WTC11 (cell line): ENCODE measurements around the gene N4BP2L1. TPM values are rescaled to one million over a fixed set of nuclear protein-coding genes. Genes with fewer than 3 reads are reported as not detected.

Source experiments
- ATAC-seq: fragments of 200-7000 bp; cut with Tn5 transposase; 2 replicates; pipeline ENCODE4 v1.10.0; 2021; ENCODE audit warnings: mild to moderate bottlenecking, moderate library complexity
- CTCF ChIA-PET: fragments of 300-600 bp; sonication (Branson Sonifier 250); formaldehyde crosslinking; loops from one replicate; lab custom pipeline; 2021; ENCODE audit warnings: antibody characterized with exemption; lab: Charles Lee
- POLR2A ChIA-PET: fragments of 350-600 bp; sonication (Branson Sonifier 250); formaldehyde crosslinking; loops from one replicate; lab custom pipeline; 2021; ENCODE audit warnings: antibody characterized with exemption; lab: Charles Lee
- DNase-seq: peaks from one replicate; pipeline ENCODE4 v3.0.0; 2021; ENCODE audit warnings: low spot score
- H3K27ac Mint-ChIP-seq: 2 replicates; pipeline ENCODE4 v1.8.0; 2021; ENCODE audit warnings: mixed read lengths
- H3K27me3 Mint-ChIP-seq: 2 replicates; pipeline ENCODE4 v1.8.0; 2021; ENCODE audit warnings: low read depth, mild to moderate bottlenecking, moderate library complexity, mixed read lengths
- H3K36me3 Mint-ChIP-seq: 2 replicates; pipeline ENCODE4 v1.8.0; 2021; ENCODE audit warnings: mixed read lengths
- H3K4me1 Mint-ChIP-seq: 2 replicates; pipeline ENCODE4 v1.8.0; 2022; ENCODE audit warnings: mixed read lengths
- H3K4me3 Mint-ChIP-seq: 2 replicates; pipeline ENCODE4 v1.8.0; 2021; ENCODE audit warnings: mild to moderate bottlenecking, moderate library complexity, mixed read lengths
- H3K9me3 Mint-ChIP-seq: 2 replicates; pipeline ENCODE4 v1.8.0; 2021; ENCODE audit warnings: mixed read lengths
- AFF4 ChIP-seq: sonication (generic); formaldehyde crosslinking; IDR thresholded peaks from 2 replicates; pipeline ENCODE4 v1.8.1; 2023; ENCODE audit warnings: mild to moderate bottlenecking, missing genetic modification reagents, borderline replicate concordance
- ATF3 ChIP-seq: sonication (generic); formaldehyde crosslinking; conservative IDR thresholded peaks from 2 replicates; pipeline ENCODE4 v1.8.1; 2022; ENCODE audit warnings: mild to moderate bottlenecking, missing genetic modification reagents
- CDX4 ChIP-seq: fragments of 250-450 bp; sonication (Bioruptor Pico); IDR thresholded peaks from 2 replicates; pipeline ENCODE4 v1.9.0; 2021; ENCODE audit warnings: moderate library complexity, mild to moderate bottlenecking, inconsistent platforms, borderline replicate concordance
- CTCF ChIP-seq: fragments of 200-600 bp; IDR thresholded peaks from 2 replicates; pipeline ENCODE4 v1.8.0; 2022; ENCODE audit warnings: antibody characterized with exemption
- E2F5 ChIP-seq: sonication (generic); formaldehyde crosslinking; IDR thresholded peaks from 2 replicates; pipeline ENCODE4 v1.8.1; 2022; ENCODE audit warnings: mild to moderate bottlenecking, moderate library complexity, missing genetic modification reagents
- FOXK1 ChIP-seq: sonication (generic); formaldehyde crosslinking; IDR thresholded peaks from 2 replicates; pipeline ENCODE4 v1.8.0; 2022; ENCODE audit warnings: mild to moderate bottlenecking, moderate library complexity, missing genetic modification reagents
- GRHL2 ChIP-seq: fragments of 250-450 bp; sonication (Bioruptor Pico); IDR thresholded peaks from 2 replicates; pipeline ENCODE4 v1.8.0; 2022; ENCODE audit warnings: mild to moderate bottlenecking, moderate library complexity; ENCODE audit not compliant: insufficient replicate concordance, severe bottlenecking
- IRF2 ChIP-seq: sonication (generic); formaldehyde crosslinking; IDR thresholded peaks from 2 replicates; pipeline ENCODE4 v1.8.0; 2022; ENCODE audit warnings: low read depth, missing genetic modification reagents, borderline replicate concordance
- JUN ChIP-seq: sonication (generic); formaldehyde crosslinking; IDR thresholded peaks from 2 replicates; pipeline ENCODE4 v1.8.0; 2023; ENCODE audit warnings: mild to moderate bottlenecking, missing genetic modification reagents
- MXD4 ChIP-seq: fragments of 250-450 bp; sonication (Bioruptor Pico); IDR thresholded peaks from 2 replicates; pipeline ENCODE4 v1.8.0; 2021; ENCODE audit warnings: mild to moderate bottlenecking, moderate library complexity, borderline replicate concordance
- NFYB ChIP-seq: sonication (generic); formaldehyde crosslinking; conservative IDR thresholded peaks from 2 replicates; pipeline ENCODE4 v1.8.0; 2022; ENCODE audit warnings: low read depth, missing genetic modification reagents
- PRDM15 ChIP-seq: sonication (generic); formaldehyde crosslinking; IDR thresholded peaks from 2 replicates; pipeline ENCODE4 v1.8.0; 2022; ENCODE audit warnings: missing genetic modification reagents
- RELA ChIP-seq: sonication (generic); formaldehyde crosslinking; IDR thresholded peaks from 2 replicates; pipeline ENCODE4 v1.8.1; 2022; ENCODE audit warnings: missing genetic modification reagents, mild to moderate bottlenecking, borderline replicate concordance
- RORB ChIP-seq: fragments of 250-450 bp; sonication (Bioruptor Pico); IDR thresholded peaks from 2 replicates; pipeline ENCODE4 v1.9.0; 2021; ENCODE audit warnings: mild to moderate bottlenecking
- SMAD4 ChIP-seq: sonication (generic); formaldehyde crosslinking; IDR thresholded peaks from 2 replicates; pipeline ENCODE4 v1.8.0; 2022; ENCODE audit warnings: mild to moderate bottlenecking, missing genetic modification reagents
- SOX15 ChIP-seq: fragments of 250-450 bp; sonication (Bioruptor Pico); IDR thresholded peaks from 2 replicates; pipeline ENCODE4 v1.9.0; 2021; ENCODE audit warnings: mild to moderate bottlenecking
- TCF7 ChIP-seq: sonication (generic); formaldehyde crosslinking; IDR thresholded peaks from 2 replicates; pipeline ENCODE4 v1.8.0; 2022; ENCODE audit warnings: mild to moderate bottlenecking, low read depth, missing genetic modification reagents, moderate library complexity
- ZMAT4 ChIP-seq: fragments of 250-450 bp; sonication (Bioruptor Pico); IDR thresholded peaks from 2 replicates; pipeline ENCODE4 v1.9.0; 2021; ENCODE audit warnings: mild to moderate bottlenecking
- ZNF219 ChIP-seq: sonication (generic); formaldehyde crosslinking; IDR thresholded peaks from 2 replicates; pipeline ENCODE4 v1.8.0; 2023; ENCODE audit warnings: missing genetic modification reagents, mild to moderate bottlenecking, borderline replicate concordance
- ZNF263 ChIP-seq: sonication (generic); formaldehyde crosslinking; IDR thresholded peaks from 2 replicates; pipeline ENCODE4 v1.8.1; 2022; ENCODE audit warnings: low read depth, mild to moderate bottlenecking, moderate library complexity, missing genetic modification reagents
- ZNF281 ChIP-seq: sonication (generic); formaldehyde crosslinking; IDR thresholded peaks from 2 replicates; pipeline ENCODE4 v1.8.0; 2023; ENCODE audit warnings: mild to moderate bottlenecking, missing genetic modification reagents
- total RNA-seq: library from RNA; stranded (reverse); gene quantifications from 3 replicates; pipeline ENCODE4 v1.2.3, GENCODE V29; 2021

The N4BP2L1 gene
- total RNA-seq, 1 experiment from 2014 or later = 3.8 TPM

GRCh38 chr13:32419862-32420261, 8.1 kb downstream of the N4BP2L1 start (continued):
- TF ChIP-seq ZMAT4 (CRISPR knock-in tag) (no peak), RELA (no peak), CTCF (no peak), SMAD4 (CRISPR knock-in tag) (no peak), IRF2 (CRISPR knock-in tag) (no peak), JUN (CRISPR knock-in tag) (no peak), NFYB (CRISPR knock-in tag) (no peak)

- DNase-seq (no peak), ATAC-seq (no peak)
- H3K27ac Mint-ChIP-seq = no peak overlapping the region
- no peak for TF ChIP-seq SOX15
- no peak for TF ChIP-seq E2F5 (CRISPR knock-in tag)
- TF ChIP-seq ZNF219 (CRISPR knock-in tag) = no peak
- no peak for TF ChIP-seq MXD4 (CRISPR knock-in tag)
- no peak for TF ChIP-seq TCF7 (CRISPR knock-in tag)
- TF ChIP-seq AFF4 (CRISPR knock-in tag) = no peak
- no peak for TF ChIP-seq RORB (CRISPR knock-in tag)
- TF ChIP-seq GRHL2 = no peak
- TF ChIP-seq FOXK1 (CRISPR knock-in tag) = no peak
- TF ChIP-seq PRDM15 = no peak
- no peak for TF ChIP-seq ZNF281
- no peak for TF ChIP-seq CDX4 (CRISPR knock-in tag)
- TF ChIP-seq ATF3 (CRISPR knock-in tag) = no peak
- TF ChIP-seq IRF2 (CRISPR knock-in tag) = no peak
- TF ChIP-seq ZNF263 = no peak
- H3K9me3 Mint-ChIP-seq = peaks cover 29% of the 10 kb centered on the region
- H3K36me3 Mint-ChIP-seq = peaks cover 29% of the 10 kb centered on the region
- CTCF ChIA-PET = no interaction called here
- H3K4me1 Mint-ChIP-seq = peaks cover 10% of the 10 kb centered on the region
- peaks cover 5% of the 10 kb centered on the region; the same call in 1 of the 2 replicates for H3K27me3 Mint-ChIP-seq
- H3K4me3 Mint-ChIP-seq = no peak overlapping the region
- POLR2A ChIA-PET = no interaction called here
Measured at GRCh38 chr13:32417995-32418394, 9.9 kb downstream of the N4BP2L1 start.
